GM12873 (cell line): Measurements from ENCODE around the gene CADM1.

ENCODE experiments used
- CTCF ChIP-seq: IDR thresholded peaks from 2 replicates; pipeline ENCODE4 v1.5.1; 2012; ENCODE audit warnings: low read depth, mild to moderate bottlenecking, moderate library complexity, low read length, control low read depth; ENCODE audit not compliant: insufficient read depth; ENCODE audit errors: missing control alignments

The CADM1 gene

GRCh38 chr11:115421992-115422689 is 82.1 kb downstream of the CADM1 start:
- TF ChIP-seq CTCF: no peak

GRCh38 chr11:115421352-115421991 is 82.7 kb downstream of the CADM1 start:
- TF ChIP-seq CTCF: no peak

- no peak for TF ChIP-seq CTCF
Measured at GRCh38 chr11:115420505-115420904, 83.7 kb downstream of the CADM1 start.

GRCh38 chr11:115418626-115419025 is 85.6 kb downstream of the CADM1 start:
- TF ChIP-seq CTCF: no peak

GRCh38 chr11:115418081-115418480 is 86.1 kb downstream of the CADM1 start:
- TF ChIP-seq CTCF: no peak

- no peak for TF ChIP-seq CTCF
Measured at GRCh38 chr11:115411120-115411519, 93.1 kb downstream of the CADM1 start.

GRCh38 chr11:115409691-115410220 is 94.5 kb downstream of the CADM1 start:
- no peak for TF ChIP-seq CTCF
